HG03520 (cell line): ENCODE measurements around the gene PARD3B.

Experiments
- ATAC-seq: cut with Tn5 transposase; IDR thresholded peaks from one replicate; pipeline ENCODE4 v1.9.1; 2021; ENCODE audit warnings: mild to moderate bottlenecking, moderate library complexity; ENCODE audit not compliant: unreplicated experiment

Gene PARD3B

GRCh38 chr2:204923957-204924356 is 378.7 kb downstream of the PARD3B start:
- ATAC-seq, result no peak

DNA sequence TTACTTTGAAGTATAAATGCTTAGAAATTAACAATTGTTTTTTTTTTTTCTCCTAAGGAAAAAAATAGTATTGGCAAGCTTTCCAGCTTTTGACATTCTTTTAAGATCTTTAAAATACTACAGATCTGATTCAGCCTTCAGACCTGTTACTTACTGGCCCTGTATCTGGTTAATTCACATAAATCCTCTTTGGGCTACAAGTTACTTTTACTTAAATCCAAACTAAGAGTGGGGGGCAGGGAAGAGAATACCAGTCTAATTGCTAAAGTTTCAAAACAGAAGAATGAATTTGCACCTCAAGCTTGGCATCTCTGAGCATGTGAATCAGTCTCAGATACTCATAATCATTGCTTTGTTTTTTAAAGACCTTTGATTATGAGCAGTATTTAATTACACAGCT is 386.3 kb downstream of the PARD3B start:
- no peak for ATAC-seq

DNA sequence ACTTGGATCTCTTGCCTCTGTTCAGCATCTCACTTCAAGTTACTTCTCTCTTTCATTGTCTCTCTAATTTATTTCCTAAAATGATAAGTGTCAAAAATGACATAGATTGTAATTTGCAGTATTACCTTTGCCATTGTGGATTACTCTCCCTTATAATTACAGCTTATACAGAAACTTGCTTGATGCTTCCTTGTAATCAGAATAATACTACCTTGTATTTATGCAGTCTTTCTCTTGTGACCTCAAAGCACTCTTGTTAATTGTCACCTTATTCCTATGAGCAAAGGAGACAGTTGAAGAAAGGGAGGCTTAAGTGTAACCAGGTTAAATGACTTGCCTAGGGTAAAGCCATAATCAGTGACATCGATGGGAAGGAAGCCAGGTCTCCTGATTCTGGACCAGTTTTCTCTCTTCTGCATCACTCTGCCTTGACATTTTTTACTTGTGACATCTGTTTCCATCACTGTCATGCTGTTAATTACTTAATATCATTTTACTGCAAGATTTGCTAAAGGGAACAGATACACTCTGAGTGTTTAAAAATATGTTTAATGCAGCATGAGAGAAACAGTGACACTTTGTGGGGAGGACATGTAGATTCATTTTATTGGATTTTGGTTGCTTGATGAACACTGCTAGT is 388.6 kb downstream of the PARD3B start:
- no peak for ATAC-seq

- no peak for ATAC-seq
Measured at GRCh38 chr2:204944927-204945326, 399.7 kb downstream of the PARD3B start.

- no peak for ATAC-seq
Measured at GRCh38 chr2:204945376-204945775, 400.1 kb downstream of the PARD3B start.

DNA sequence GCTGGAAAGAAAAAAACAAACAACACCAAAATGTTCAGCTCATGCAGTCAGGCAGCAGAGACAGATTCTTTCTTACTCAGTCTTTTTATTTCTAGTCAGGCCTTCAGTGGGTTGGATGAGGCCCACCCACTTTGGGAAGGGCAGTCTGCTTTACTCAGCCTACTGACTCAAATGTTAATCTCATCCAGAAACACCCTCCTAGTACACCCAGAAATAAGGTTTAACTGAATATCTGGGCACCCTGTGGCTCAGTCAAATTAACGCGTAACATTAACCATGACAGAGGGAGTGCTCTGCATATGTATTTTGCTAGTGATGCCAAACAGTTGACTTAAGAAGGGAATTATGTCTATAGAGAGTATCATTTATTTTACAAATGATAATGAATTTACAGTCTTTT is 401.6 kb downstream of the PARD3B start:
- no peak for ATAC-seq

DNA sequence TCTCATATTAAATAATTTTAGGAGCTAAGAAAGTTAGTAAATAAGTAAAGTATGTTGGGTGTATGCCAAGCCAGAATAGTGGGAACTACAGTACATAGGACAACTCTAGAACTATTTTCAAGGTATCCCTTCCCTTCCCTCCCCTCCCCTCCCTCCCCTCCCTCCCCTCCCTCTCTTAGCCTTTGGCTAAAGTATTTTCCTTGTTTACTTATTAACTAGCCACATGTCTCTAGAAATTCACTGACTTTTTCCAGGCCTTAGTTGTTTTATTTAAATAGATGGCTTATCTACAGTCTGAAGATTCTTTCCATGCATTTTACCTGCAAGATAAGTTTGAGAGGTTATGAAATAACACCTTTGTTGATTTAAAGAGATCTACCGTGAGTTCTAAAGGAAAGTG is 402.1 kb downstream of the PARD3B start:
- ATAC-seq, result no peak

GRCh38 chr2:204948024-204948763 is 402.9 kb downstream of the PARD3B start:
- ATAC-seq, result no peak

GRCh38 chr2:204948822-204949221 is 403.5 kb downstream of the PARD3B start:
- no peak for ATAC-seq

- no peak for ATAC-seq
Measured at GRCh38 chr2:204950695-204951346, 405.5 kb downstream of the PARD3B start.

- ATAC-seq, result no peak
Measured at GRCh38 chr2:204958371-204958770, 413.1 kb downstream of the PARD3B start.

DNA sequence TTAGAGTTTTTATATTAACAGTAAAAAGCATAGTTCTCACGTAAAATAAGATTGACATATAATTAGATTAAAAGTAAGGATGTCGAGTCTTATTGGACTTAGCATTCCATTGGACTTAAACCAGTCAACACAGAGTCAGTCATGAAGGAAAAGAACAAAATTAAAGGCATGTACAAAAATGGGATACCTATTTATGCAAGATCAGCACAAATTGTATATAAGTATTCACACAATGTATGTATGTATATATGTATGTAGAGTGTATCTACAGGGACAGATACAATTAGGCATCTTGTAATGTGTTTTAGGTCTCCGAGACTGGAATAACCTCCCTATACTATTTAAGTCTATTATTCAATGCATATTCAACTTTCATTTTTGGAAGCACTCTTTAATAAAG is 419.1 kb downstream of the PARD3B start:
- no peak for ATAC-seq

DNA sequence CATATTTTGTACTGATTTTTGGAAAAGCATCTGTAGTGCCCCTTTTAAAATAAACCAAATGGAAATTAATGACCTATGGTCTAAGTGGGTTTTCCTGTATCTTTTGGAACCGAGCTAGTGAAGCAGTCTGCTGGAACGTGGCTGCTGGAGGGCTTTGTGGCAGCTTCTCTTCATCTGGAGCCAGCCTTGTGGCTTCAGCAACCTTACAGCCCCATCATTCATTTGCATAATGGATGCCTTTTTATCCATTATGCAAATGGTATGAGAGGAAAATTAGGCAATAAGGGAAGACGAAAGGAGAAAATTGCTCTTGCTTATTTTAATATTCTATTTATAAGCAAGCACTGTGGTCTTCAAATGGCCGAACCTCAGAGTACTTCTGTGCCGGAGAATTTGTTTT is 421.0 kb downstream of the PARD3B start:
- ATAC-seq, result no peak

DNA sequence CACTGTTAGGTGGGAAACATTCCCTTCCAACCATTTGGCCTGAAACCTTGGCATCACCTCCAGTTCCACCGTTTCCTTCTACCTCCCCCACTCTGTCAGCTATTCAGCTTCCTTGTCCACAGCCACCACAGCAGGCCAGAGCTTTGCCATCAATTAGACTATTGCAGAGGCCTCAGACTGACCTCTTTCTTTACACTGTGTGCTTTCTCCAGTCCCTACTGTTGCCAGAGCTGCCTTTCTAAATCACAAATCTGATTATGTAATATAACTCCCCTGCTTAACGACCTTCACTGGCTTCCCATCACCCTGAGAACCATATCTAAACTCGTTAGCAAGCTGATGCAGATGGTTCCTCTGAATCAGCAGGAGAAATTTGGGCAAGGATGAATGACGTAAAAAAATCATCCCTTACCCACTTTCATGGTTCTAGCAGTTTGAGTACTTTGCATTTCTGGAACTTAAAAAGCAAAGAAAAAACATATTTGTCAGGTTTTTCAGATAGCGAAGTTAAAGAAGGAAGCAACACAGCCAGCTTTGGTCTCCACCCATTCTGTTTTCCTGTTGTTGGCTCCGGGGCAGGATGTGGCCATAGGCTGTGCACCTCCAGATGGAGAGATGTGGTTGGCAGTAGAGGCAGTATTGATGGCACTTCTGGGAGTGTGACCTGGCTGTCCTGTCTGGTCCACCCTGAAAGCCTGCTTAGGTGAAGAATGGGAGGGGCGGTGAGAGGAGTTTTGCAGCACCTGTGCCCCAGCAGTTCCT is 422.1 kb downstream of the PARD3B start:
- ATAC-seq, result no peak

DNA sequence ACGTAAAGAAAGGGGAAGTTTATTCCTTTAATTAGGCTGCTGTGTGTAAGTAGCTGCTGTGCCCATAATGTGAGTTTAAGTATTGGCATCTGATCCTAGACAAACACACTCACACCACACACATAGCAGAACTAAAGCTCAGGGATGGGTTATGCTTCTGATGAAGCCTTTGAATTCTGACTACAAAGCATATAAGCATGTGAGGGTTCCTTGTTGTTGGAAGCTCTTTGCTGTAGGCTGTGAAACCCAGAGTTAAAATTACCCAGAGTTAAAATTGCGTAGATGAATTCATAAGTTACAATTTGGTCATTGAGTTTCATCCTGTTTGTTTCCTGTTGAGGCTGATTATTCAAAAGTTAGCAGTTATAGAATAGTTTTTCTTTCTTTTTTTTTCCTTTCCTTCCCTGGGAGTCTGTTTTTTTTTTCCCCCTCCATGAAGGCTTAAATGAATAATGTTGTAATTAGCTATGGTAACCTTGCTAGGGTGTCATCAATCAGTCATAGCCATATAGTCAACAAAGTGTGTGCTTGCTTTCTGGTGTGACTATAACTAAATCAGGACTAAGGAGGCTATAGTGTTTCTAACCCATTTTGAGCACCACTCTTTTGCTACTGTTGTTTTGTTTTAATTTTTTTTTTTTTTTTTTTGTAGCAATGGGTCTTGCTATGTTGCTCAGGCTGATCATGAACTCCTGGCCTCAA is 426.1 kb downstream of the PARD3B start:
- ATAC-seq, result no peak

- ATAC-seq, result no peak
Measured at GRCh38 chr2:204972161-204972560, 426.9 kb downstream of the PARD3B start.

GRCh38 chr2:204972606-204973336 is 427.5 kb downstream of the PARD3B start:
- ATAC-seq, result no peak

- no peak for ATAC-seq
Measured at GRCh38 chr2:204973616-204974015, 428.3 kb downstream of the PARD3B start.

DNA sequence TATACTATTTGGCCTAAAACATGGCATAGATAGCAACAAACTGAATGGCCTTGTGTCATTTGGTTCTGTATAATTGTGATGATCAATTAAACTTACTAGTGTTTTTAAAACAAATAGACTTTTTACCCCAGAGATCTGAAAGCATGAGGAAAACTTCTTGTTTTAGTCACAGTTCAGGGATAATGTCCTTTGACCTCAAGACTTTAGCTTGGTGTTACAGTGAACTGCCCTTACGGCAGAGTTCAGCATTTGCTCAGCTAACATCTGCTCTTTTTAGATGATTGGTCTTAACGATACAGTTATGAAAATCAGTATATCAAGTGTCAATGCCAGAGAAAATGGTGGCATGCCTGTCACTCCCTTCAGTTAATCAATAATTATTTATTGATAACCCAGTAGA is 429.2 kb downstream of the PARD3B start:
- ATAC-seq, result no peak

GRCh38 chr2:204977914-204978313 is 432.6 kb downstream of the PARD3B start:
- no peak for ATAC-seq
